Activated CD4-positive, alpha-beta T cell treated with anti-CD3 and anti-CD28 coated beads, Interleukin-2, amount 10 ng/mL, durations not matched to agents 7 days and 5 days (primary cell): ENCODE results near the gene CLDN20. TPM values are rescaled to one million over a fixed set of nuclear protein-coding genes. Genes with fewer than 3 reads are reported as not detected.

Source experiments
- CTCF ChIA-PET: fragments of 350-600 bp; sonication (Branson Sonifier 250); formaldehyde crosslinking; loops from one replicate; lab custom pipeline; 2021; ENCODE audit warnings: antibody characterized with exemption; lab: Charles Lee
- POLR2A ChIA-PET: fragments of 350-600 bp; sonication (Branson Sonifier 250); formaldehyde crosslinking; loops from one replicate; lab custom pipeline; 2021; ENCODE audit warnings: antibody characterized with exemption; lab: Charles Lee
- DNase-seq: peaks from one replicate; pipeline ENCODE4 v3.0.0-alpha.2; 2020
- H3K27ac Mint-ChIP-seq: one replicate; pipeline ENCODE4 v1.8.0; 2021; ENCODE audit warnings: mild to moderate bottlenecking, moderate library complexity, mixed read lengths
- H3K27me3 Mint-ChIP-seq: one replicate; pipeline ENCODE4 v1.8.0; 2021; ENCODE audit warnings: mixed read lengths
- H3K36me3 Mint-ChIP-seq: one replicate; pipeline ENCODE4 v1.8.0; 2021; ENCODE audit warnings: low read depth, mixed read lengths
- H3K4me1 Mint-ChIP-seq: one replicate; pipeline ENCODE4 v1.8.0; 2021; ENCODE audit warnings: mixed read lengths
- H3K4me3 Mint-ChIP-seq: one replicate; pipeline ENCODE4 v1.8.0; 2021; ENCODE audit warnings: mild to moderate bottlenecking, moderate library complexity, mixed read lengths
- H3K9me3 Mint-ChIP-seq: one replicate; pipeline ENCODE4 v1.8.0; 2021; ENCODE audit warnings: mixed read lengths
- total RNA-seq, 2 experiments: library from RNA; stranded (reverse); gene quantifications; one replicate each; pipeline ENCODE4 v1.2.3, GENCODE V29; 2021

Gene CLDN20
- total RNA-seq, 2 experiments from 2014 or later: not detected

DNA sequence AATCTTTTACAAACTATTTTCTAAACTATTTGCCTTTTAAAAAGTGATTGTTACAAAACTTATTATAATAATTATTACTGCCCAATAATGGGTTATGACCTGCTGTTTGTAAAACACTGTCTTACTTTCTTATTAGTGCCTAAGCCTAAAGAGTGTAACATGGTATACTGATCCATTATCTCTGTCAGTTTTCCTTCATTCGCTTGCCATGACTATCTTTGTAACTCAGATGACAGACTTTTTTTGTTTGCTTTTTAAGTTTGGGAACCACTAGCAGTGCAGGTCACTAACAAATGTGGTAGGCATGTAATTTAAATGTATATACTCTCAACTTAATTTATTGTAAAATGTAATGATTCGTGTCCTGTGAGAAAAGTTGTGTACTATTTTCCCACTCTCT, 60.4 kb downstream of the CLDN20 start:
- Mint-ChIP-seq H3K36me3 (no peaks in the 10 kb centered on the region), H3K4me1 (peaks cover 22% of the 10 kb centered on the region)
- CTCF ChIA-PET: no interaction called here

DNA sequence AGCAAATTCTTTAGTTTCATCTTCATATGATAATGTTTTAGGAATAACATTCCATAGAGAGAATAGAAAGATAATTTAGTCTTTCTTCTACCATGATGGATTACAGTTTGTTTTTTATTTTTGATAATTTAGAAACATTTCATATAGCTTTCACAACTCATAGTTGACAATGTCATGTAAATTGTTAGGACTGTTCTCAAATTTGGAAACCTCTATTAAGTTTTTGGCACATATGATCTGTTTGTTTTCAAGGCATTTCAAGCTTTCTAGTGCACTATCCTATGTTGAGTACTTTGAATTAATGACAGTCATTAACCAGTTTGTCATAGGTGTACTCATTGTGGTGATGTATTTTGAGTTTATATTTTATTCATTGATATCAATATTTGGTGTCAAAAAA, 61.2 kb downstream of the CLDN20 start:
- H3K4me1 Mint-ChIP-seq: peaks cover 19% of the 10 kb centered on the region
- H3K9me3 Mint-ChIP-seq: no peaks in the 10 kb centered on the region
- no peaks in the 10 kb centered on the region for H3K36me3 Mint-ChIP-seq
- ChIA-PET POLR2A (no interaction called here), CTCF (no interaction called here)
- no peaks in the 10 kb centered on the region for H3K27me3 Mint-ChIP-seq
- H3K4me3 Mint-ChIP-seq: no peak overlapping the region
- H3K27ac Mint-ChIP-seq: no peak overlapping the region
- DNase-seq: no peak

More for the DNA sequence above, 60.4 kb downstream of the CLDN20 start:
- Mint-ChIP-seq H3K9me3 (no peaks in the 10 kb centered on the region), H3K27me3 (no peaks in the 10 kb centered on the region), H3K4me3 (no peak overlapping the region), H3K27ac (no peak overlapping the region)
- POLR2A ChIA-PET: no interaction called here
- DNase-seq: no peak

- Mint-ChIP-seq H3K4me3 (no peak overlapping the region), H3K4me1 (peaks cover 20% of the 10 kb centered on the region), H3K36me3 (no peaks in the 10 kb centered on the region), H3K27me3 (no peaks in the 10 kb centered on the region), H3K27ac (no peak overlapping the region), H3K9me3 (no peaks in the 10 kb centered on the region)
- ChIA-PET POLR2A (no interaction called here), CTCF (interaction anchor here (1.8 kb wide), 1 partner anchor 9 kb away, joined by 6 read pairs; no protein-coding TSS in a partner anchor)
- DNase-seq: no peak
These were observed 62.1 kb downstream of the CLDN20 start for GRCh38 chr6:155325700-155326516.

Other genes with a start within 250 kb of the CLDN20 start
- gene TFB1M, start 50.5 kb downstream of the CLDN20 start, total RNA-seq: 10 to 100 TPM; 25.8 to 26.5 TPM
- not detected for gene NOX3, start 191.8 kb downstream of the CLDN20 start, total RNA-seq